B cell (primary cell): ENCODE results near the gene CTH. TPM values are rescaled to one million over a fixed set of nuclear protein-coding genes. Genes with fewer than 3 reads are reported as not detected.

Experiments
- ATAC-seq: fragments of 200-7000 bp; cut with Tn5 transposase; one replicate; pipeline ENCODE4 v1.10.0; 2021; ENCODE audit warnings: low read depth, mild to moderate bottlenecking, moderate number of reproducible peaks, moderate library complexity
- CTCF ChIA-PET: fragments of 350-600 bp; sonication (Branson Sonifier 250); formaldehyde crosslinking; loops from one replicate; lab custom pipeline; 2021; ENCODE audit warnings: antibody characterized with exemption, inconsistent platforms; lab: Charles Lee
- POLR2A ChIA-PET: fragments of 350-600 bp; sonication (Branson Sonifier 250); formaldehyde crosslinking; loops from one replicate; lab custom pipeline; 2021; ENCODE audit warnings: antibody characterized with exemption; lab: Charles Lee
- DNase-seq: peaks from one replicate; pipeline ENCODE4 v3.0.0; 2013
- H2AFZ ChIP-seq: 2 replicates; pipeline ENCODE4 v1.6.1; 2012; ENCODE audit warnings: mild to moderate bottlenecking, low read depth, low read length; ENCODE audit not compliant: insufficient read depth, poor library complexity, severe bottlenecking
- H3K27ac ChIP-seq, 2 donors: 1 replicate in 1 of 2; 2 replicates in 1 of 2; pipeline ENCODE4 v1.5.1; 2012 to 2013; ENCODE audit warnings: low read length in 2 of 2, mild to moderate bottlenecking in 2 of 2, moderate library complexity in 1 of 2
- H3K27me3 ChIP-seq, 4 experiments: fragments of 200-600 bp in 1 of 4; sonication (generic) in 1 of 4; replicated peaks in 1 of 4; 1 replicate in 2 of 4; 2 replicates in 2 of 4; pipeline versions ENCODE4 v1.6.1 to v1.7.0; 2013 to 2016; ENCODE audit warnings: low read length in 3 of 4, mild to moderate bottlenecking in 2 of 4, mixed read lengths in 1 of 4, moderate library complexity in 1 of 4; ENCODE audit not compliant: insufficient read depth in 4 of 4, control insufficient read depth in 3 of 4; ENCODE audit errors: control extremely low read depth in 1 of 4
- H3K36me3 ChIP-seq, 2 experiments: replicated peaks in 1 of 2; 1 replicate in 1 of 2; 2 replicates in 1 of 2; pipeline versions ENCODE4 v1.6.1 to v1.7.1; 2013; ENCODE audit warnings: low read length in 1 of 2; ENCODE audit not compliant: insufficient read depth in 2 of 2, control insufficient read depth in 1 of 2; ENCODE audit errors: control extremely low read depth in 1 of 2, extremely low read depth in 1 of 2
- H3K4me1 ChIP-seq, 2 donors: fragments of 200-600 bp in 1 of 2; sonication (generic) in 1 of 2; 1 replicate in 1 of 2; 2 replicates in 1 of 2; pipeline versions ENCODE4 v1.5.1 to v1.6.1; 2013 to 2017; ENCODE audit warnings: low read length in 2 of 2; ENCODE audit not compliant: control insufficient read depth in 2 of 2, insufficient read depth in 2 of 2
- H3K4me2 ChIP-seq: replicated peaks from 2 replicates; pipeline ENCODE3; 2012; ENCODE audit warnings: mild to moderate bottlenecking, low read depth, low read length; ENCODE audit not compliant: poor library complexity, severe bottlenecking
- H3K4me3 ChIP-seq, 5 experiments: fragments of 200-600 bp in 1 of 5; sonication (generic) in 1 of 5; 1 replicate in 3 of 5; 2 replicates in 2 of 5; pipeline versions ENCODE4 v1.5.1 to v1.7.0; 2011 to 2016; ENCODE audit warnings: low read length in 4 of 5, mild to moderate bottlenecking in 4 of 5, low read depth in 2 of 5, control low read depth in 1 of 5, moderate library complexity in 1 of 5; ENCODE audit not compliant: insufficient read depth in 1 of 5; ENCODE audit errors: control extremely low read depth in 1 of 5, extremely low read depth in 1 of 5
- H3K79me2 ChIP-seq: fragments of 200-600 bp; sonication (generic); one replicate; pipeline ENCODE4 v1.6.0; 2016; ENCODE audit warnings: low read length; ENCODE audit not compliant: control insufficient read depth, insufficient read depth
- H3K9ac ChIP-seq: fragments of 200-600 bp; sonication (generic); 2 replicates; pipeline ENCODE4 v1.6.1; 2017; ENCODE audit warnings: mild to moderate bottlenecking, low read length, moderate library complexity
- H3K9me3 ChIP-seq, 3 donors: one replicate each; pipeline versions ENCODE4 v1.6.1 to v1.7.1; 2013; ENCODE audit warnings: low read length in 2 of 3; ENCODE audit not compliant: control insufficient read depth in 2 of 3, insufficient read depth in 1 of 3; ENCODE audit errors: control extremely low read depth in 1 of 3
- H4K20me1 ChIP-seq: 2 replicates; pipeline ENCODE4 v1.6.0; 2012; ENCODE audit warnings: mild to moderate bottlenecking, low read length; ENCODE audit not compliant: insufficient read depth, control insufficient read depth, poor library complexity, severe bottlenecking
- H3K27ac Mint-ChIP-seq: one replicate; pipeline ENCODE4 v1.8.0; 2021; ENCODE audit warnings: mixed read lengths
- H3K27me3 Mint-ChIP-seq: one replicate; pipeline ENCODE4 v1.8.0; 2021; ENCODE audit warnings: mixed read lengths
- H3K4me1 Mint-ChIP-seq: one replicate; pipeline ENCODE4 v1.8.0; 2021; ENCODE audit warnings: mixed read lengths
- H3K4me3 Mint-ChIP-seq: one replicate; pipeline ENCODE4 v1.8.0; 2021; ENCODE audit warnings: mixed read lengths
- H3K9me3 Mint-ChIP-seq: one replicate; pipeline ENCODE4 v1.8.0; 2022; ENCODE audit warnings: mixed read lengths; ENCODE audit not compliant: insufficient read depth
- CTCF ChIP-seq: fragments of 200-600 bp; IDR thresholded peaks from one replicate; pipeline ENCODE4 v1.8.0; 2022; ENCODE audit warnings: antibody characterized with exemption, mild to moderate bottlenecking
- EZH2 ChIP-seq: IDR thresholded peaks from 2 replicates; pipeline ENCODE4 v1.6.1; 2012; ENCODE audit warnings: borderline replicate concordance, low read depth, mild to moderate bottlenecking, moderate library complexity, low read length; ENCODE audit not compliant: insufficient read depth, poor library complexity, severe bottlenecking
- WGBS: methylation state at CpG from one replicate; pipeline ENCODE4 v1.1.5; 2013; ENCODE audit warnings: missing lambda C conversion rate; ENCODE audit not compliant: insufficient coverage; 5-methylcytosine and 5-hydroxymethylcytosine counted together
- intact Hi-C: fragments of 100-400 bp; cut with micrococcal nuclease; formaldehyde crosslinking; loops from one replicate; pipeline ENCODE4 v1.10.0; 2022
- polyA plus RNA-seq: library from polyadenylated mRNA; depleted of rRNA; stranded (reverse); fragments of >200 nt; gene quantifications from 2 replicates; pipeline ENCODE4 v1.2.3, GENCODE V29; 2012
- total RNA-seq, 2 donors: library from RNA; stranded (reverse); fragments of 120-200 nt in 1 of 2; gene quantifications; 1 replicate in 1 of 2; 2 replicates in 1 of 2; pipeline versions ENCODE4 v1.2.3 to v1.2.4, GENCODE V29; 2013 to 2022

The CTH gene
- total and polyA plus RNA-seq, 2 donors (not counting 1 experiment from before 2014, with no cell fraction given): 0.84 to 4.9 TPM

DNA sequence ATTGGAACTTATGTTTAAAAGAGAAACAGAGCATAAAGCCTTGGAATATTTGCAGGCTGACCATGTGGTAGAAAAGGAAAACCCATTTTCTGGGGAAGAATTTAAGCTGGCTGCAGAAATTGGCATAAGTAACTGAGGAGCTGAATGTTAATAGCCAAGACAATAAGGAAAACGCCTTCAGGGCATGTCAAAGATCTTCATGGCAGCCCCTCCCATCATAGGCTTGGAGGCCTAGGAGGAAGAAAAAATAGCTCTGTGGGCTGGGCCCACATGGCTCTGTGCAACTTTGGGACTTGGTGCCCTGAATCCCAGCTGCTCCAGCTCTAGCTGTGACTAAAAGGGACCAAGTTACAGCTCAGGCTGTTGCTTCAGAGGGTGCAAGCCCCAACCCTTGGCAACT, 51.5 kb downstream of the CTH start:
- H3K79me2 ChIP-seq: no peaks in the 10 kb centered on the region
- H3K4me1 ChIP-seq: no peaks in the 10 kb centered on the region
- ATAC-seq (no peak), DNase-seq (no peak)
- no peaks in the 10 kb centered on the region for H3K36me3 ChIP-seq
- POLR2A ChIA-PET: no interaction called here
- TF ChIP-seq CTCF (no peak), EZH2 (no peak)
- CTCF ChIA-PET: no interaction called here
- intact Hi-C loops: no loop called here
- Mint-ChIP-seq H3K9me3 (no peaks in the 10 kb centered on the region), H3K4me1 (no peaks in the 10 kb centered on the region), H3K4me3 (no peak overlapping the region), H3K27ac (no peak overlapping the region), H3K27me3 (peaks cover 7% of the 10 kb centered on the region)
- H3K9me3 ChIP-seq: peaks cover 0 to 6% (median 0%) of the 10 kb centered on the region in 3 donors
- no CpG with 5 or more reads among the region's 1 CpG for whole genome bisulfite sequencing
- no peak overlapping the region for H2AFZ ChIP-seq
- H4K20me1 ChIP-seq: no peaks in the 10 kb centered on the region
- no peaks in the 10 kb centered on the region for H3K27me3 ChIP-seq
- no peak overlapping the region for H3K9ac ChIP-seq
- H3K27ac ChIP-seq: no peak overlapping the region
- no peak overlapping the region for H3K4me3 ChIP-seq
- no peak overlapping the region for H3K4me2 ChIP-seq

DNA sequence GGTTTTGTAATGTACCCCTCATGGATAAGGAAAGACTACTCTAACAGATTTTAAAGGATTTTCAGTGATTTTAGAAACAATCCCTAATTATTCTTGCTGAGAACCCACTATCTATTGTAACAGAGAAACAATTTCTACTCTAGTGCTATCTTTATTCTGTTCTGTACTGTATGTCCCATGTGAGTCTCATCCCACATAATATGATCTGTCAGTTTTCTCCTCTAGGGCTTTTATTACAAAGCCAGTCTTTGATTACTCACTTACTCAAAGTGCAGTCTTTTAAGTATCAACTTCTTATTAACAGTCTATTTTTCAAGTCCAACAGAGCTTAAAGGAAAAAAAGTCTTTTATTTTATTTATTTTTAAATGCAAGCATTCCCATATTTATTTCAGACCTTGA, 54.8 kb downstream of the CTH start:
- no peak for TF ChIP-seq EZH2
- TF ChIP-seq CTCF: no peak
- H3K4me1 Mint-ChIP-seq: no peaks in the 10 kb centered on the region
- peaks cover 19% of the 10 kb centered on the region for H3K27me3 Mint-ChIP-seq
- intact Hi-C loops: no loop called here
- Histone ChIP-seq H2AFZ (no peak overlapping the region), H3K4me1 (no peaks in the 10 kb centered on the region), H3K4me2 (no peak overlapping the region), H3K36me3 (no peaks in the 10 kb centered on the region), H4K20me1 (no peaks in the 10 kb centered on the region), H3K27ac (no peak overlapping the region), H3K79me2 (no peaks in the 10 kb centered on the region), H3K9me3 (peaks cover 0 to 6% (median 0%) of the 10 kb centered on the region in 3 donors), H3K27me3 (peaks cover 0 to 2% (median 0%) of the 10 kb centered on the region in 4 experiments), H3K9ac (no peak overlapping the region), H3K4me3 (no peak overlapping the region)
- ATAC-seq (no peak), DNase-seq (no peak)
- ChIA-PET CTCF (no interaction called here), POLR2A (no interaction called here)
- H3K4me3 Mint-ChIP-seq: no peak overlapping the region
- H3K9me3 Mint-ChIP-seq: no peaks in the 10 kb centered on the region
- no peak overlapping the region for H3K27ac Mint-ChIP-seq
